AG04449 (cell line): ENCODE results near the gene FOXP1.

ENCODE experiments used
- CTCF ChIA-PET: fragments of 350-600 bp; formaldehyde crosslinking; extraction: SDS; loops from one replicate; lab custom pipeline; 2021; ENCODE audit warnings: antibody characterized with exemption; lab: Yijun Ruan, JAX
- POLR2A ChIA-PET: fragments of 400-600, 350-600 bp; formaldehyde crosslinking; extraction: SDS; loops from one replicate; lab custom pipeline; 2020; ENCODE audit warnings: antibody characterized with exemption, inconsistent platforms; lab: Yijun Ruan, JAX
- DNase-seq: peaks from one replicate; pipeline ENCODE4 v3.0.0-alpha.2; 2010; ENCODE audit warnings: low read depth, low spot score
- H3K4me3 ChIP-seq: 2 replicates; pipeline ENCODE4 v1.5.1; 2011; ENCODE audit warnings: low read depth, mild to moderate bottlenecking, control low read depth, low read length
- TF ChIP-seq, protein P1 (sequence below): IDR thresholded peaks from one replicate; pipeline ENCODE4 v1.5.1; 2011; ENCODE audit warnings: mild to moderate bottlenecking, moderate library complexity, low read length, control low read depth, inconsistent platforms; ENCODE audit not compliant: insufficient read depth; ENCODE audit errors: missing control alignments

The FOXP1 gene

GRCh38 chr3:71064291-71064955, 519.1 kb downstream of the FOXP1 start:
- POLR2A ChIA-PET, result interaction anchor here (0.7 to 1.1 kb wide), 3 partner anchors 12 to 38 kb away, joined by 3 to 4 read pairs (median 3); no protein-coding TSS in a partner anchor
- no peak for DNase-seq
- TF ChIP-seq, protein P1, sequence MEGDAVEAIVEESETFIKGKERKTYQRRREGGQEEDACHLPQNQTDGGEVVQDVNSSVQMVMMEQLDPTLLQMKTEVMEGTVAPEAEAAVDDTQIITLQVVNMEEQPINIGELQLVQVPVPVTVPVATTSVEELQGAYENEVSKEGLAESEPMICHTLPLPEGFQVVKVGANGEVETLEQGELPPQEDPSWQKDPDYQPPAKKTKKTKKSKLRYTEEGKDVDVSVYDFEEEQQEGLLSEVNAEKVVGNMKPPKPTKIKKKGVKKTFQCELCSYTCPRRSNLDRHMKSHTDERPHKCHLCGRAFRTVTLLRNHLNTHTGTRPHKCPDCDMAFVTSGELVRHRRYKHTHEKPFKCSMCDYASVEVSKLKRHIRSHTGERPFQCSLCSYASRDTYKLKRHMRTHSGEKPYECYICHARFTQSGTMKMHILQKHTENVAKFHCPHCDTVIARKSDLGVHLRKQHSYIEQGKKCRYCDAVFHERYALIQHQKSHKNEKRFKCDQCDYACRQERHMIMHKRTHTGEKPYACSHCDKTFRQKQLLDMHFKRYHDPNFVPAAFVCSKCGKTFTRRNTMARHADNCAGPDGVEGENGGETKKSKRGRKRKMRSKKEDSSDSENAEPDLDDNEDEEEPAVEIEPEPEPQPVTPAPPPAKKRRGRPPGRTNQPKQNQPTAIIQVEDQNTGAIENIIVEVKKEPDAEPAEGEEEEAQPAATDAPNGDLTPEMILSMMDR, result no peak
- CTCF ChIA-PET, result no interaction called here
- H3K4me3 ChIP-seq, result peak overlapping the region; percentile 66

- ChIA-PET POLR2A (interaction anchor here (0.7 to 1.1 kb wide), 4 partner anchors 11 to 185 kb away, joined by 3 to 4 read pairs (median 3); no protein-coding TSS in a partner anchor), CTCF (no interaction called here)
- H3K4me3 ChIP-seq, result peak overlapping the region; percentile 66
- TF ChIP-seq, protein P1, result no peak
- DNase-seq, result no peak
These were observed 519.7 kb downstream of the FOXP1 start for GRCh38 chr3:71063773-71064290.

GRCh38 chr3:71062952-71063772, 520.4 kb downstream of the FOXP1 start:
- POLR2A ChIA-PET, result interaction anchor here (0.7 to 1.0 kb wide), 2 partner anchors 44 to 186 kb away, joined by 3 to 4 read pairs; no protein-coding TSS in a partner anchor

DNA sequence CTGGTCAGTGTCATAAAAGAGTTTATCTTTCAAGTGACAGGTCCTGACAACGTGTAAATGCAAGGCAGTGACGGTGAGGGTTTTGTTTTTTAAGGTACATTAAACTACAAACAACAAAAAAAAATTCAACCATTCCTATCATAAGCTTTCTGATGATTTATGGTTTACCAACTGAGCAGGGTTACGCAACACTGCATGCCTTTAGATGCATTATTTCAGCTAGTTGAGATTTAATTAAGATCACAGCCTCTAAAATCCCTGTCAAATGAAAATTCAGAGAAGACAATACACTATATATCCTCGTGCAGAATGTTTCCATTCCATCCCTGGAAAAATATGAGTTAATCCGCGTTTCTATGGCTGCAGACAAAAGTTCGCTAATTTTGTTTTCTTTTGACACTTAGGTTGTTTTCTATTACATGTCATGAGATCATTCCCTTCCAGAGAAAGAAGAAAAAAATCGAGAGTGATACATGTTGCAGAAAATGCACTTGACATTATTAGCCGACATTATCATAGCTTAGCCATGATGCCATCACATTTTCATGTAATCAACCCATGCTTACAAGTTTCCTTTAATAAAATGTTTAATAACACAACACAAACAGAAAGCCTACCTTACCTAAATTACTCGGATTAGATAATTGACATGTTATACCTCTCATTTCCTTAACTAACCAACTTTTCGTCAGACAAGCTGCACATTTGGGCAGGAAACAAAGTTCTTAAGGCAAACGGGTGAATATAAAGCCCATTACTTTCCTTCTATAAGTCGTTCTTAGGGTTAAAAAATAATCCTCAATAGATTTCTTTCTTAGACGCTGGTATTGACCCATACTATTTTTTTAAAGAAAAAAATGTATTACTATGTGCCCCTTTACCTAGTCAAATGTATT, 521.2 kb downstream of the FOXP1 start:
- ChIA-PET CTCF (interaction anchor here (0.9 kb wide), 1 partner anchor 10 kb away, joined by 3 read pairs; no protein-coding TSS in a partner anchor), POLR2A (interaction anchor here (0.6 to 1.0 kb wide), 2 partner anchors 187 to 205 kb away, joined by 3 read pairs; no protein-coding TSS in a partner anchor)
- no peak for DNase-seq
- TF ChIP-seq, protein P1, result no peak
- peak overlapping the region; percentile 66 for H3K4me3 ChIP-seq

More at GRCh38 chr3:71062952-71063772, 520.4 kb downstream of the FOXP1 start:
- no peak for DNase-seq
- CTCF ChIA-PET, result no interaction called here
- TF ChIP-seq, protein P1, result no peak
- peak overlapping the region; percentile 66 for H3K4me3 ChIP-seq

DNA sequence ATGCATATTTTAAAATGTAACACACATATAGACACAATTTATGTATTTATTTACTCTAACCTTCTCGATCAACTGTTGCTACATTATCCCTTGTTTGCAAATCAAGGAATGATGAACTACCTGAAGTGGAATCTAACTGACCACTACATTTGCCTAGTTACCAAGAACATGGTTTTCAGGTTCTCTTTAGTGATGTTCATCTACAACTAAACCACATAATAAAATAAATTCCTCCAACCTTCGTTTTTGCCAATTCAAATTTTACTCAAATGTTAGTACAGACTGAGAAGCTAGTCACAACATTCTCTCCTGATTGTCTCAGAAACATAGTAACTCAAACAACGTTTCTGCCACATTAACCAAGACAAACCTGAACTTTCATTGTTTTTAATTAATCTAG, 521.9 kb downstream of the FOXP1 start:
- CTCF ChIA-PET, result interaction anchor here (0.9 to 1.5 kb wide), 2 partner anchors 9 to 55 kb away, joined by 3 to 4 read pairs; no protein-coding TSS in a partner anchor
- H3K4me3 ChIP-seq, result no peak overlapping the region
- TF ChIP-seq, protein P1, result no peak
- no peak for DNase-seq
- POLR2A ChIA-PET, result no interaction called here
